ENCODE data around the gene TMC1.

TMC1 gene

DNA sequence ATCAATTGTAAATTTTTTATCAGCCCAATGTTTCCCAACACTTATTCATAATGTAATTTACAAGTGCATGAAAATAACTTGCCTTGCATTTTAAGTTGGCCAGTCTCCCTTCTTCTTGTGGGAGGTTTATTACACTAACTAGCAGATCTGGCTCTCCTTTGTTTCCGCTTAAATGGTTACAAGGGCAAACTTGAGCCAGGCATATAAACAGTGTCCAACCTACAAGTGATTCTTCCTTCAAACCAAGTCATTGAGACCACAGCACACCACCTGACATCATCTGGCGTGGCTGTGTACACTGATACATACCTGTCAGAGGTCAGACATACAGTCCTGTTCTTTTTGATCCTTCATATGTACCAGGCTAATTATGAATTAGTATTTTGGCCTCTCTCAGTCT, 351.3 kb downstream of the TMC1 start (continued):
- TF ChIP-seq PATZ1 (tag by site-specific recombination; IDR thresholded peaks at IDR 0.05): no peak
- no peak for TF ChIP-seq ZNF529 (tag by site-specific recombination; IDR thresholded peaks at IDR 0.05; ENCODE audit: insufficient replicate concordance)
- TF ChIP-seq ZNF184 (tag by site-specific recombination; IDR thresholded peaks at IDR 0.05): no peak
- TF ChIP-seq GLI4 (tag by site-specific recombination; IDR thresholded peaks at IDR 0.05): no peak
- no peak for TF ChIP-seq ZNF155 (tag by site-specific recombination; IDR thresholded peaks at IDR 0.05)
- no peak for TF ChIP-seq ZNF174 (tag by site-specific recombination; IDR thresholded peaks at IDR 0.05)

DNA sequence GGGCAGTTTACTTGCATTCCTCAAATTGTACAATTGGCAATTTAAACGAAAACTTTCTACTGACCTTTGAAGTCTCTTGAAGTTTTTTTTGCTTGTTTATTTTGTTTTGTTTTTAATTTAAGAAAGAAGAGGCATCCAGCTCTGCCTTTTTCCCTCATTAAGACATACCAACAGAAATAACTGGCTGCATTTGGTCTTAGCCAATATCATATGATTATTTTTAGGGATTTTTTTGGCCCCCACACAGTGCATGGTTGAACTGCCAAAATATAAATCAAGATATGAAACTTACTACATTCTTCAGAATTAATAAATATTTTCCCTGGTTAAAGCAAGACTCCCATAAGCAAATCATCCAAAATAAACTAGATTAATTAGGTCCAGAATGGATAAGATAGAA, 352.0 kb downstream of the TMC1 start:
- ChIA-PET POLR2A (no interaction called here), CTCF (interaction anchor here (0.7 to 3.9 kb wide), 7 partner anchors 16 to 307 kb away, joined by 3 to 38 read pairs (median 3); no protein-coding TSS in a partner anchor)
- Histone ChIP-seq H3K36me3 (ENCODE audit: control insufficient read depth in 2 of 2, insufficient read depth in 1 of 2, low read length in 2 of 2) (no peaks in the 10 kb centered on the region), H3K4me3 (ENCODE audit: low read depth, low read length) (no peak overlapping the region), H3K27ac (ENCODE audit: extremely low read depth, low read depth, low read length) (no peak overlapping the region), H3K9me3 (ENCODE audit: control insufficient read depth, insufficient read depth, low read depth, low read length) (no peaks in the 10 kb centered on the region), H3K4me1 (ENCODE audit: control insufficient read depth, insufficient read depth, low read length) (no peaks in the 10 kb centered on the region)
- TF ChIP-seq ZNF623 (tag by site-specific recombination; IDR thresholded peaks at IDR 0.05) (no peak), ZNF169 (tag by site-specific recombination; IDR thresholded peaks at IDR 0.05) (no peak), ZNF561 (tag by site-specific recombination; IDR thresholded peaks at IDR 0.05; ENCODE audit: borderline replicate concordance) (no peak), ZNF19 (tag by site-specific recombination; IDR thresholded peaks at IDR 0.05; ENCODE audit: low read depth) (no peak), PATZ1 (tag by site-specific recombination; IDR thresholded peaks at IDR 0.05) (no peak), WT1 (tag by site-specific recombination; IDR thresholded peaks at IDR 0.05) (no peak), ZNF335 (tag by site-specific recombination; conservative IDR thresholded peaks at IDR 0.05) (no peak), ZNF560 (tag by site-specific recombination; IDR thresholded peaks at IDR 0.05; ENCODE audit: borderline replicate concordance) (no peak), ZSCAN23 (tag by site-specific recombination; IDR thresholded peaks at IDR 0.05) (no peak), KLF1 (tag by site-specific recombination; IDR thresholded peaks at IDR 0.05) (no peak), ZSCAN4 (tag by site-specific recombination; IDR thresholded peaks at IDR 0.05) (no peak), TRIM28 (IDR thresholded peaks at IDR 0.05; ENCODE audit: borderline replicate concordance, low read length) (no peak), MZF1 (tag by site-specific recombination; IDR thresholded peaks at IDR 0.05; ENCODE audit: borderline replicate concordance) (no peak), ZFHX2 (tag by site-specific recombination; conservative IDR thresholded peaks at IDR 0.05) (no peak), ZNF585B (tag by site-specific recombination; IDR thresholded peaks at IDR 0.05) (no peak)
- TF ChIP-seq, protein P1, sequence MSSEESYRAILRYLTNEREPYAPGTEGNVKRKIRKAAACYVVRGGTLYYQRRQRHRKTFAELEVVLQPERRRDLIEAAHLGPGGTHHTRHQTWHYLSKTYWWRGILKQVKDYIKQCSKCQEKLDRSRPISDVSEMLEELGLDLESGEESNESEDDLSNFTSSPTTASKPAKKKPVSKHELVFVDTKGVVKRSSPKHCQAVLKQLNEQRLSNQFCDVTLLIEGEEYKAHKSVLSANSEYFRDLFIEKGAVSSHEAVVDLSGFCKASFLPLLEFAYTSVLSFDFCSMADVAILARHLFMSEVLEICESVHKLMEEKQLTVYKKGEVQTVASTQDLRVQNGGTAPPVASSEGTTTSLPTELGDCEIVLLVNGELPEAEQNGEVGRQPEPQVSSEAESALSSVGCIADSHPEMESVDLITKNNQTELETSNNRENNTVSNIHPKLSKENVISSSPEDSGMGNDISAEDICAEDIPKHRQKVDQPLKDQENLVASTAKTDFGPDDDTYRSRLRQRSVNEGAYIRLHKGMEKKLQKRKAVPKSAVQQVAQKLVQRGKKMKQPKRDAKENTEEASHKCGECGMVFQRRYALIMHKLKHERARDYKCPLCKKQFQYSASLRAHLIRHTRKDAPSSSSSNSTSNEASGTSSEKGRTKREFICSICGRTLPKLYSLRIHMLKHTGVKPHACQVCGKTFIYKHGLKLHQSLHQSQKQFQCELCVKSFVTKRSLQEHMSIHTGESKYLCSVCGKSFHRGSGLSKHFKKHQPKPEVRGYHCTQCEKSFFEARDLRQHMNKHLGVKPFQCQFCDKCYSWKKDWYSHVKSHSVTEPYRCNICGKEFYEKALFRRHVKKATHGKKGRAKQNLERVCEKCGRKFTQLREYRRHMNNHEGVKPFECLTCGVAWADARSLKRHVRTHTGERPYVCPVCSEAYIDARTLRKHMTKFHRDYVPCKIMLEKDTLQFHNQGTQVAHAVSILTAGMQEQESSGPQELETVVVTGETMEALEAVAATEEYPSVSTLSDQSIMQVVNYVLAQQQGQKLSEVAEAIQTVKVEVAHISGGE (tag by site-specific recombination; conservative IDR thresholded peaks at IDR 0.05; ENCODE audit: low read depth): no peak
- TF ChIP-seq, protein P2, sequence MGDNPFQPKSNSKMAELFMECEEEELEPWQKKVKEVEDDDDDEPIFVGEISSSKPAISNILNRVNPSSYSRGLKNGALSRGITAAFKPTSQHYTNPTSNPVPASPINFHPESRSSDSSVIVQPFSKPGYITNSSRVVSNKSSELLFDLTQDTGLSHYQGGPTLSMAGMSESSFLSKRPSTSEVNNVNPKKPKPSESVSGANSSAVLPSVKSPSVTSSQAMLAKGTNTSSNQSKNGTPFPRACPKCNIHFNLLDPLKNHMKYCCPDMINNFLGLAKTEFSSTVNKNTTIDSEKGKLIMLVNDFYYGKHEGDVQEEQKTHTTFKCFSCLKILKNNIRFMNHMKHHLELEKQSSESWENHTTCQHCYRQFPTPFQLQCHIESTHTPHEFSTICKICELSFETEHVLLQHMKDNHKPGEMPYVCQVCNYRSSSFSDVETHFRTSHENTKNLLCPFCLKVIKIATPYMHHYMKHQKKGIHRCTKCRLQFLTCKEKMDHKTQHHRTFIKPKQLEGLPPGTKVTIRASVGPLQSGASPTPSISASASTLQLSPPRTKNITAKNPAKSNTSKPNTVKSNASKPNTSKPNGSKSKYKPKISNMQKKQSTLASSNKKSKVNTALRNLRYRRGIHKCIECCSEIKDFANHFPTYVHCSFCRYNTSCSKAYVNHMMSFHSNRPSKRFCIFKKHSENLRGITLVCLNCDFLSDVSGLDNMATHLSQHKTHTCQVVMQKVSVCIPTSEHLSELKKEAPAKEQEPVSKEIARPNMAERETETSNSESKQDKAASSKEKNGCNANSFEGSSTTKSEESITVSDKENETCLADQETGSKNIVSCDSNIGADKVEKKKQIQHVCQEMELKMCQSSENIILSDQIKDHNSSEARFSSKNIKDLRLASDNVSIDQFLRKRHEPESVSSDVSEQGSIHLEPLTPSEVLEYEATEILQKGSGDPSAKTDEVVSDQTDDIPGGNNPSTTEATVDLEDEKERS (tag by site-specific recombination; IDR thresholded peaks at IDR 0.05): no peak
